SU-DHL-6 (cell line): ENCODE measurements around the gene SCO2.

Experiments used
- EZH2phosphoT487 ChIP-seq: fragments of 200-600 bp; sonication (generic), shearing (Covaris generic); conservative IDR thresholded peaks from 2 replicates; pipeline ENCODE4 v1.6.1; 2018; ENCODE audit warnings: mild to moderate bottlenecking, antibody characterized with exemption, low read length, moderate library complexity, mixed read lengths
- TF ChIP-seq, protein P1 (sequence below): fragments of 200-600 bp; sonication (generic); IDR thresholded peaks from one replicate; pipeline ENCODE4 v1.5.1; 2017; ENCODE audit warnings: antibody characterized with exemption, mild to moderate bottlenecking, low read length, moderate library complexity; ENCODE audit not compliant: insufficient read depth, poor library complexity, severe bottlenecking

DNA sequence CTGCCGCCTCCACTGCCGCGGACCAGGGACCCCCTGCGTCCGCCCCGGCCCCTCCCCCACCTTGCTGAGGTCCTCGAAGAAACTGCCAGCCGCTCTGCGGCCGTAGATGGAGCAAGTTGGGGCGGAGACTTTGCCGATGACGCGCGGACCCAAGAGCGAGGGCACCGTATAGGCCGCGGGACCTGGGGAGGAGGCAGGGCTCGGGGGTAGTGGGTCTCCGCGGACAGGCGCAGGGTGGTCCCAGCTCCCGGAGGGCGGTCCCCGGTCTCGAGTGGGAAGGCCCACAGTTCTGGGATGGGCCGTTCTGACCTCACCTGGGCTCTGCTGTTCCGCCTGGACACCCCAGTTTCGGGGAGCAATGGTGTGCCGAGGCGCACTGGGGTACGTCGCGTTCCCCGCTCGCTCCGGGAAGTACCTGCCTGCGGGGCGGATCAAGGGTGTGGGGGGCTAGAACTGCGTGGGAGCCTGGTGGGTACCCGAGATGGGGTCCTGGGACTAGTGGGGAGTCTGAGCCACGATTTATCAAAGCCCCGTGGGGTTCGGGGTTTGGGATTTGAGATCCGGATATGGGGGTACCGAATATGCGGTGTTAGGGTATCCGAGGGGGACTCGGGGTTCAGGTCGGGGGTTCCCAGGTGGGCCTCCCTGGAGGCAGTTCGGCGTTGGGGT is 5.6 kb upstream of the SCO2 start:
- TF ChIP-seq, protein P1, sequence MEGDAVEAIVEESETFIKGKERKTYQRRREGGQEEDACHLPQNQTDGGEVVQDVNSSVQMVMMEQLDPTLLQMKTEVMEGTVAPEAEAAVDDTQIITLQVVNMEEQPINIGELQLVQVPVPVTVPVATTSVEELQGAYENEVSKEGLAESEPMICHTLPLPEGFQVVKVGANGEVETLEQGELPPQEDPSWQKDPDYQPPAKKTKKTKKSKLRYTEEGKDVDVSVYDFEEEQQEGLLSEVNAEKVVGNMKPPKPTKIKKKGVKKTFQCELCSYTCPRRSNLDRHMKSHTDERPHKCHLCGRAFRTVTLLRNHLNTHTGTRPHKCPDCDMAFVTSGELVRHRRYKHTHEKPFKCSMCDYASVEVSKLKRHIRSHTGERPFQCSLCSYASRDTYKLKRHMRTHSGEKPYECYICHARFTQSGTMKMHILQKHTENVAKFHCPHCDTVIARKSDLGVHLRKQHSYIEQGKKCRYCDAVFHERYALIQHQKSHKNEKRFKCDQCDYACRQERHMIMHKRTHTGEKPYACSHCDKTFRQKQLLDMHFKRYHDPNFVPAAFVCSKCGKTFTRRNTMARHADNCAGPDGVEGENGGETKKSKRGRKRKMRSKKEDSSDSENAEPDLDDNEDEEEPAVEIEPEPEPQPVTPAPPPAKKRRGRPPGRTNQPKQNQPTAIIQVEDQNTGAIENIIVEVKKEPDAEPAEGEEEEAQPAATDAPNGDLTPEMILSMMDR = no peak
- TF ChIP-seq EZH2phosphoT487 = no peak; the same call in 1 of the 2 replicates
